Left renal pelvis (tissue), 4 donors: Measurements from ENCODE around the gene KLK2. TPM values are rescaled to one million over a fixed set of nuclear protein-coding genes. Genes with fewer than 3 reads are reported as not detected.

Experiments used
- DNase-seq, 4 donors: peaks; one replicate each; pipeline ENCODE4 v3.0.0-alpha.2; 2013; ENCODE audit warnings: low read depth in 4 of 4, low spot score in 3 of 4
- polyA plus RNA-seq, 4 donors: library from polyadenylated mRNA; unstranded; fragments of 120-200 nt; gene quantifications; one replicate each; pipeline ENCODE4 v1.2.1, GENCODE V29; 2013; ENCODE audit not compliant: insufficient read length in 4 of 4

KLK2 gene
- polyA plus RNA-seq, 4 donors: 0.26 to 0.38 TPM; not detected in 2

- no peak for DNase-seq
Observed at GRCh38 chr19:50921426-50922316, 48.4 kb downstream of the KLK2 start.

GRCh38 chr19:50922317-50922853, 49.1 kb downstream of the KLK2 start:
- DNase-seq: peak in 3 of 4 donors; percentile 60 to 75 (median 74)

- no peak for DNase-seq
Observed at GRCh38 chr19:50924586-50924985, 51.3 kb downstream of the KLK2 start.

DNA sequence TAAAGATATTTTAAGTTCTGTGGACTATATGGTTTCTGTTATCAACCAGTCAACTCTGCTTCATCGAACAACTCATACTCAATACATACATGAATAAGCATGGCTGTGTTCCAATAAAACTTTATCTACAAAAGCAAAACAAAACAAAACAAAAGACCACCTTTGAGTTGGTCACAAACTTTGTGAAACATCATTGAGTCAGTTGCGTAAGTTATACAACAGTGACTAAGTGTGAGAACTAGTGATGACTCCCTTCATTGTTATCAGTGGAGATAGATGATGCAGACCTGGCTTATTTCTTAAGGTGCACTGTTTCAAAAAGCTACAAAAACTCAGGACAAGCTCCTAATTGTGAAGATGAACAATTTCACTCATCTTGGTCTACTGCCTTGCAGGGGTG, 52.5 kb downstream of the KLK2 start:
- DNase-seq: no peak

GRCh38 chr19:50926144-50926543, 52.9 kb downstream of the KLK2 start:
- no peak for DNase-seq

GRCh38 chr19:50928831-50929230, 55.6 kb downstream of the KLK2 start:
- no peak for DNase-seq

Other genes starting within 250 kb of the KLK2 start
- gene SYT3, start 233.6 kb upstream of the KLK2 start, polyA plus RNA-seq: 1 to 10 TPM in 1 of 4 donors, under 1 TPM in 3; 0.25 to 1.7 (median 0.75) TPM
- 1 to 10 TPM in 3 of 4 donors, under 1 TPM in 1; 0.48 to 3.2 (median 2.2) TPM for gene C19orf81, start 224.0 kb upstream of the KLK2 start, polyA plus RNA-seq
- gene SHANK1, start 153.6 kb upstream of the KLK2 start, polyA plus RNA-seq: 1 to 10 TPM; 4.2 to 6.6 (median 5.7) TPM
- gene CLEC11A, start 150.1 kb upstream of the KLK2 start, polyA plus RNA-seq: 10 to 100 TPM; 23.8 to 56.8 (median 31.4) TPM
- gene GPR32, start 103.0 kb upstream of the KLK2 start, polyA plus RNA-seq: not detected
- under 1 TPM in 2 of 4 donors, not detected in 2; 0.10 to 0.29 TPM for gene ACP4, start 83.0 kb upstream of the KLK2 start, polyA plus RNA-seq
- 1 to 10 TPM; 1.2 to 2.1 (median 1.4) TPM for gene KLK1, start 49.7 kb upstream of the KLK2 start, polyA plus RNA-seq
- not detected for gene KLK15, start 39.9 kb upstream of the KLK2 start, polyA plus RNA-seq
- gene KLK3, start 18.5 kb upstream of the KLK2 start, polyA plus RNA-seq: under 1 TPM in 3 of 4 donors, not detected in 1; 0.47 to 0.88 (median 0.66) TPM
- gene KLK4, start 38.0 kb downstream of the KLK2 start, polyA plus RNA-seq: not detected
- 1 to 10 TPM; 1.0 to 3.5 (median 1.8) TPM for gene KLK5, start 79.6 kb downstream of the KLK2 start, polyA plus RNA-seq
- gene KLK6, start 96.2 kb downstream of the KLK2 start, polyA plus RNA-seq: 10 to 100 TPM; 30.9 to 56.0 (median 34.5) TPM
- gene KLK7, start 110.5 kb downstream of the KLK2 start, polyA plus RNA-seq: 10 to 100 TPM in 1 of 4 donors, 1 to 10 TPM in 3; 4.1 to 23.3 (median 4.6) TPM
- 10 to 100 TPM in 1 of 4 donors, 1 to 10 TPM in 3; 1.4 to 39.7 (median 3.3) TPM for gene KLK8, start 128.2 kb downstream of the KLK2 start, polyA plus RNA-seq
- gene KLK10, start 146.3 kb downstream of the KLK2 start, polyA plus RNA-seq: 1 to 10 TPM in 1 of 4 donors, under 1 TPM in 3; 0.20 to 6.1 (median 0.42) TPM
- gene KLK11, start 153.2 kb downstream of the KLK2 start, polyA plus RNA-seq: 1 to 10 TPM in 1 of 4 donors, under 1 TPM in 3; 0.40 to 1.1 (median 0.46) TPM
- gene KLK12, start 161.6 kb downstream of the KLK2 start, polyA plus RNA-seq: not detected
- under 1 TPM; 0.31 to 0.74 (median 0.68) TPM for gene KLK13, start 191.7 kb downstream of the KLK2 start, polyA plus RNA-seq
- under 1 TPM; 0.14 to 0.67 (median 0.37) TPM for gene KLK14, start 209.4 kb downstream of the KLK2 start, polyA plus RNA-seq
- 1 to 10 TPM; 1.7 to 4.4 (median 2.6) TPM for gene CTU1, start 235.0 kb downstream of the KLK2 start, polyA plus RNA-seq